Nephron progenitor cell (in vitro differentiated cells): Measurements from ENCODE around the gene L3HYPDH.
"Not testable (repeated sequence)": the region's sequence is repeated elsewhere in the genome, so short reads cannot be mapped to it uniquely, and the experiment has no call there.

Experiments
- DNase-seq: peaks from one replicate; pipeline ENCODE4 v3.0.0; 2021
- H3K27ac Mint-ChIP-seq: 2 replicates; pipeline ENCODE4 v1.8.0; 2021; ENCODE audit warnings: mild to moderate bottlenecking, moderate library complexity, mixed read lengths
- H3K27me3 Mint-ChIP-seq: 2 replicates; pipeline ENCODE4 v1.8.0; 2021; ENCODE audit warnings: mild to moderate bottlenecking, low read depth, mixed read lengths; ENCODE audit not compliant: poor library complexity
- H3K36me3 Mint-ChIP-seq: 2 replicates; pipeline ENCODE4 v1.8.0; 2021; ENCODE audit warnings: low read depth, mixed read lengths
- H3K4me1 Mint-ChIP-seq: 2 replicates; pipeline ENCODE4 v1.8.0; 2021; ENCODE audit warnings: mixed read lengths
- H3K4me3 Mint-ChIP-seq: 2 replicates; pipeline ENCODE4 v1.8.0; 2021; ENCODE audit warnings: mild to moderate bottlenecking, moderate library complexity, mixed read lengths
- H3K9me3 Mint-ChIP-seq: 2 replicates; pipeline ENCODE4 v1.8.0; 2021; ENCODE audit warnings: mild to moderate bottlenecking, moderate library complexity, mixed read lengths
- CTCF ChIP-seq: fragments of 200-600 bp; sonication (generic); IDR thresholded peaks from 2 replicates; pipeline ENCODE4 v1.5.0; 2021; ENCODE audit warnings: antibody characterized with exemption

Gene L3HYPDH

GRCh38 chr14:59450716-59451115, 33.5 kb downstream of the L3HYPDH start:
- Mint-ChIP-seq H3K36me3 (peaks cover 19% of the 10 kb centered on the region), H3K27ac (no peak overlapping the region), H3K4me1 (peaks cover 24% of the 10 kb centered on the region), H3K27me3 (peaks cover under 1% of the 10 kb centered on the region), H3K9me3 (no peaks in the 10 kb centered on the region), H3K4me3 (no peak overlapping the region)
- no peak for DNase-seq
- no peak for TF ChIP-seq CTCF

- not testable (repeated sequence) for H3K27me3 Mint-ChIP-seq, DNase-seq, H3K4me3 Mint-ChIP-seq, H3K27ac Mint-ChIP-seq, H3K9me3 Mint-ChIP-seq
- Mint-ChIP-seq H3K36me3 (peaks cover 15% of the 10 kb centered on the region), H3K4me1 (peaks cover 31% of the 10 kb centered on the region)
Observed at GRCh38 chr14:59448673-59449072, 35.5 kb downstream of the L3HYPDH start.

GRCh38 chr14:59439256-59439965, 44.8 kb downstream of the L3HYPDH start:
- DNase-seq, result no peak
- peaks cover 3% of the 10 kb centered on the region for H3K9me3 Mint-ChIP-seq
- peaks cover 4% of the 10 kb centered on the region for H3K4me1 Mint-ChIP-seq
- no peak overlapping the region for H3K27ac Mint-ChIP-seq
- peaks cover 12% of the 10 kb centered on the region for H3K36me3 Mint-ChIP-seq
- no peaks in the 10 kb centered on the region for H3K27me3 Mint-ChIP-seq
- no peak for TF ChIP-seq CTCF
- H3K4me3 Mint-ChIP-seq, result no peak overlapping the region

- H3K9me3 Mint-ChIP-seq, result peaks cover 3% of the 10 kb centered on the region
- peaks cover 10% of the 10 kb centered on the region for H3K4me1 Mint-ChIP-seq
- no peaks in the 10 kb centered on the region for H3K27me3 Mint-ChIP-seq
- DNase-seq, result no peak
- TF ChIP-seq CTCF, result no peak
- no peak overlapping the region for H3K27ac Mint-ChIP-seq
- H3K4me3 Mint-ChIP-seq, result no peak overlapping the region
- peaks cover 19% of the 10 kb centered on the region for H3K36me3 Mint-ChIP-seq
Observed at GRCh38 chr14:59438195-59438647, 46.0 kb downstream of the L3HYPDH start.

- H3K36me3 Mint-ChIP-seq, result peaks cover 19% of the 10 kb centered on the region
- H3K27me3 Mint-ChIP-seq, result no peaks in the 10 kb centered on the region
- no peak for TF ChIP-seq CTCF
- H3K27ac Mint-ChIP-seq, result no peak overlapping the region
- no peak overlapping the region for H3K4me3 Mint-ChIP-seq
- DNase-seq, result no peak
- H3K4me1 Mint-ChIP-seq, result peaks cover 6% of the 10 kb centered on the region
- H3K9me3 Mint-ChIP-seq, result peaks cover 3% of the 10 kb centered on the region
Observed at GRCh38 chr14:59435987-59436386, 48.2 kb downstream of the L3HYPDH start.

GRCh38 chr14:59435101-59435500, 49.1 kb downstream of the L3HYPDH start:
- H3K27me3 Mint-ChIP-seq, result no peaks in the 10 kb centered on the region
- peaks cover 6% of the 10 kb centered on the region for H3K4me1 Mint-ChIP-seq
- H3K27ac Mint-ChIP-seq, result no peak overlapping the region
- TF ChIP-seq CTCF, result no peak
- no peak overlapping the region for H3K4me3 Mint-ChIP-seq
- H3K36me3 Mint-ChIP-seq, result peaks cover 19% of the 10 kb centered on the region
- peaks cover 3% of the 10 kb centered on the region for H3K9me3 Mint-ChIP-seq
- no peak for DNase-seq
